ENCODE data around the gene ARHGEF4.

ARHGEF4 gene

DNA sequence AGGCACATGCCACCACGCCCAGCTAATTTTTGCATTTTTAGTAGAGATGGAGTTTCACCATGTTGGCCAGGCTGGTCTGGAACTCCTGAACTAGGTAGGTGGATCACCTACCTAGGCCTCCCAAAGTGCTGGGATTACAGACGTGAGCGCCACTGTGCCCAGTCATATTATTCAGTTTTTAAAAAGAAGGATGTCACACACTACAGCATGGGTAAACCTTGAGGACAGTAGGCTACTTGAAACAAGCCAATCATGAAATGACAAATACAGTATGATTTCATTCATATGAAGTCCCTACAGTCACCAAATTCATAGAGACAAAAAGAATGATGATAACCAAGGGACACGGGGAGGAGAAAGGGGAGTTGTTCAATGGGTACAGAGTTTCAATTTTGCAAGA, 31.1 kb upstream of the ARHGEF4 start:
- CTCF ChIA-PET = no interaction called here
- DNase-seq (ENCODE audit: extremely low spot score) = no peak
- TF ChIP-seq FOXM1 (IDR thresholded peaks at IDR 0.05; ENCODE audit: borderline replicate concordance) (no peak), NFRKB (IDR thresholded peaks at IDR 0.05) (no peak), FOXA1 (IDR thresholded peaks at IDR 0.05) (no peak), ELF4 (IDR thresholded peaks at IDR 0.05) (no peak), BHLHE40 (IDR thresholded peaks at IDR 0.05; ENCODE audit: borderline replicate concordance) (no peak), LEF1 (IDR thresholded peaks at IDR 0.05; ENCODE audit: borderline replicate concordance) (no peak), TARDBP (IDR thresholded peaks at IDR 0.05) (no peak), SUZ12 (IDR thresholded peaks at IDR 0.05) (no peak), SP1 (IDR thresholded peaks at IDR 0.05) (no peak), ZNF384 (IDR thresholded peaks at IDR 0.05) (no peak), HDGF (IDR thresholded peaks at IDR 0.05; ENCODE audit: borderline replicate concordance) (no peak), L3MBTL2 (conservative IDR thresholded peaks at IDR 0.05) (no peak), ARNT (IDR thresholded peaks at IDR 0.05) (no peak), CTBP1 (IDR thresholded peaks at IDR 0.05; ENCODE audit: borderline replicate concordance) (no peak), FOXK2 (IDR thresholded peaks at IDR 0.05) (no peak)
- TF ChIP-seq, protein P1, sequence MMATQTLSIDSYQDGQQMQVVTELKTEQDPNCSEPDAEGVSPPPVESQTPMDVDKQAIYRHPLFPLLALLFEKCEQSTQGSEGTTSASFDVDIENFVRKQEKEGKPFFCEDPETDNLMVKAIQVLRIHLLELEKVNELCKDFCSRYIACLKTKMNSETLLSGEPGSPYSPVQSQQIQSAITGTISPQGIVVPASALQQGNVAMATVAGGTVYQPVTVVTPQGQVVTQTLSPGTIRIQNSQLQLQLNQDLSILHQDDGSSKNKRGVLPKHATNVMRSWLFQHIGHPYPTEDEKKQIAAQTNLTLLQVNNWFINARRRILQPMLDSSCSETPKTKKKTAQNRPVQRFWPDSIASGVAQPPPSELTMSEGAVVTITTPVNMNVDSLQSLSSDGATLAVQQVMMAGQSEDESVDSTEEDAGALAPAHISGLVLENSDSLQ (IDR thresholded peaks at IDR 0.05) = no peak
- POLR2A ChIA-PET = no interaction called here

DNA sequence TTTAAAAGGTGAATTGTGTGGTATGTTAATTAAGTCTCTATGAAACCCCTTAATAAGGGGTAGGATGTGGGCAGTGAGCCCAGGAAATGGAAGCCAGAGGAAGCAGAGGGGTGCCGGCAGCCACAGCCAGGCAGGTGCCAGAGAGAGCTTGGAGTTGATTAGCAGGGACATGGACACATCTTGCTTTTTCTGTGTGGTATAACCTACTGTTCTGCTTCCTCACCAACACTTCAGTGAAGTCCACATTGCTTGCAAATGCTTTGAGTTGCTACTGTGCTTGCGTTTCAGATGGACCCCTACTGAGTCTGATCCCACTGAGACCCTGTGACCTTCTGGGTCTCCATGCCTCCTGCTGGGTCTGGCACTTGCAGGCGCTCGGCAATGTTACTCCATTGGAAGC, 30.3 kb upstream of the ARHGEF4 start:
- ChIA-PET CTCF (no interaction called here), POLR2A (no interaction called here)
- TF ChIP-seq LEF1 (IDR thresholded peaks at IDR 0.05; ENCODE audit: borderline replicate concordance) (no peak), TARDBP (IDR thresholded peaks at IDR 0.05) (no peak), L3MBTL2 (conservative IDR thresholded peaks at IDR 0.05) (no peak), FOXM1 (IDR thresholded peaks at IDR 0.05; ENCODE audit: borderline replicate concordance) (no peak), SUZ12 (IDR thresholded peaks at IDR 0.05) (no peak), FOXK2 (IDR thresholded peaks at IDR 0.05) (no peak), HDGF (IDR thresholded peaks at IDR 0.05; ENCODE audit: borderline replicate concordance) (no peak), ARNT (IDR thresholded peaks at IDR 0.05) (no peak), SP1 (IDR thresholded peaks at IDR 0.05) (no peak), ELF4 (IDR thresholded peaks at IDR 0.05) (no peak)
- no peak for DNase-seq (ENCODE audit: extremely low spot score)

DNA sequence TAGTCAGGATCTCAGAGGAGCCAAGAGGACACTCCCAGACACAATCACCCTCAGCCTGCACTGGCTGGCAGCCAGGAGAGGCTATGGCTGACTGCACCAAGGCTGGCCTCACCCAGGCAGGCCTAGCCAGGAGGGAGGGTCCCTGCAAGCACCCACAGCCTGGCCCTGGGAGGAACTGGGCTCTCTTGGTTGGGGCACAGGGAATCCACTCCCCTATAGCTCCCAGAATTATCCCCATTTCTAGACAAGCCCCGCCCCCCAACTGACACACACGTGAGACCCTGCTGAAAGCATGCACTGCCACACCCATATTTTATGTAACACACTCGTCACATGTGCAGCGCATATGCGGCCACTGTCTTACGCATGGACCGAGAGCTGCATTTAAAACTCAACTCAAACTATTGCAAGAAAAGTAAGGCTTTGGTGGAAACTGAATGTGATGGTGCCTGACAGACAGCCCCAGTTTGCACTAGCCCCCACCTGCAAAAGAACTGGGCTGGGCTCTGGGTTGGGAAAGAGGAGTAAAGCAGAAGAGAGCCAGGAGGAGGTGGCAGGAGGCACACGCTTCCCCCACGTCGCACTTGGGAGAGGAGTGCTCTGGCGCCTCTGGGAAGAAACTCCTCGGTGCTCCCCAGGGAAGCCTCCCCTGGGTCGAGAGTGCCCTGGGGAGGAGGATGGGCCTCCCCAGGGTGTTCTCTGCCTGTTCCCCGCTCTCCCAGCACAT, 28.9 kb upstream of the ARHGEF4 start:
- ChIA-PET CTCF (no interaction called here), POLR2A (no interaction called here)
- no peak for TF ChIP-seq SP1 (IDR thresholded peaks at IDR 0.05)
- no peak for TF ChIP-seq ELF4 (IDR thresholded peaks at IDR 0.05)
- TF ChIP-seq NFRKB (IDR thresholded peaks at IDR 0.05) = no peak
- TF ChIP-seq, protein P1 (IDR thresholded peaks at IDR 0.05) = no peak
- TF ChIP-seq SUZ12 (IDR thresholded peaks at IDR 0.05) = no peak
- TF ChIP-seq LEF1 (IDR thresholded peaks at IDR 0.05; ENCODE audit: borderline replicate concordance) = no peak
- TF ChIP-seq BHLHE40 (IDR thresholded peaks at IDR 0.05; ENCODE audit: borderline replicate concordance) = no peak
- no peak for TF ChIP-seq FOXA1 (IDR thresholded peaks at IDR 0.05)
- no peak for TF ChIP-seq TARDBP (IDR thresholded peaks at IDR 0.05)
- no peak for TF ChIP-seq HDGF (IDR thresholded peaks at IDR 0.05; ENCODE audit: borderline replicate concordance)
- DNase-seq (ENCODE audit: extremely low spot score) = no peak

DNA sequence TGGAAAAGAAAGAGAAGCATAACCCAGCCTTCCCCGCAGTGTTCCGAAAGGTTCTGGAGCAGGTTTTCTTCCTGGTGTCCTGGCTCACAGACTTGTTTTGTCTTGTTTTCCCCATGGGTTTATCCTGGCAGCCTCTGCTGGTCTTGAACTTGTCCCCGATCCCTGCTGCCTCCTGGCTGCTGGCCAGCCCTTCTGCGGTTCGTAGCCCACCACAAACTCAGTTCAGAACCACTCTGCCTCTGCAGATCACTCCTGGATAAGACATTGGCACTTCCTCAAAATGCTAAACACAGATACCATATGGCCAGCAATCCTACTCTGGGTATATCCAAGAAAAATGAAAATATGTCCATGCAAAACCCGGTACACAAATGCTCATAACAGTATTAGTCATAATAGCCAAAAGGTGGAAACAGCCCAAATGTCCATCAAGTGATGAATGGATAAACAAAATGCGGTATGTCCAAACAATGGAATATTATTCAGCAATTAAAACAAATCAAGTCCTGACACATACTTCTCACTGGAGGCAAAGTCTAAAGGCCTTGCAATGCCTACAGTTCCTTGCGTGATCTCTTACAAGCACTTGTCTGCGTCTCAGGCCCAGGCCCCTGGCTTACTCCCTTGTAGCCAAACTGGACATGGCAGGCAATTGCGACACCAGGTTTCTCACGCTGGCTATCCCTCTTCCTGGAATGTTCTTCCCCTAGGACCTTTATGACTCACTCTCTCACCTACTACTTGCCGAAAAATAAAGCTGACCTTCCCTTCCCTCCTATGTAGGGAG, 28.0 kb upstream of the ARHGEF4 start:
- TF ChIP-seq HDGF (IDR thresholded peaks at IDR 0.05; ENCODE audit: borderline replicate concordance) = no peak

DNA sequence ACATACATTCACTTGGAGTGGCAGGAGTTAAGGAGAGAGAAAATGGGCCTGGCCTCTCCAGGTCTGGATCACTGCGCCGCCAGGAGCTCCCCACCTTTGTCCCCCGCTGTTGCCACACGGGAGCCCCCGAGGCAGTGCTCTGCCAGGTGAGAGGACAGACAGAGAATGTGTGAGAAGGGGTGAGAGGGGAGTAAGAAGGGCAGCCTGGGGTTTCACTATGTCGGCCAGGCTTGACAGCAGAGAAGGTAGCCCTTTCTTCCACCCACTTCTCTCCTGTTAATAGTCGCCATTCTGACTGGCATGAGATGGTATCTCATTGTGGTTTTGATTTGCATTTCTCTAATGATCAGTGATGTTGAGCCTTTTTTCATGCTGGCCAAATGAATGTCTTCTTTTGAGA, 26.2 kb upstream of the ARHGEF4 start:
- ChIA-PET CTCF (no interaction called here), POLR2A (no interaction called here)
- no peak for TF ChIP-seq ARNT (IDR thresholded peaks at IDR 0.05)
- TF ChIP-seq CTBP1 (IDR thresholded peaks at IDR 0.05; ENCODE audit: borderline replicate concordance) = no peak
- TF ChIP-seq, protein P1 (IDR thresholded peaks at IDR 0.05) = no peak
- TF ChIP-seq FOXK2 (IDR thresholded peaks at IDR 0.05) = no peak
- TF ChIP-seq BHLHE40 (IDR thresholded peaks at IDR 0.05; ENCODE audit: borderline replicate concordance) = no peak
- TF ChIP-seq TARDBP (IDR thresholded peaks at IDR 0.05) = no peak
- TF ChIP-seq ELF4 (IDR thresholded peaks at IDR 0.05) = no peak
- no peak for TF ChIP-seq NFRKB (IDR thresholded peaks at IDR 0.05)
- TF ChIP-seq SP1 (IDR thresholded peaks at IDR 0.05) = no peak
- no peak for TF ChIP-seq ZNF384 (IDR thresholded peaks at IDR 0.05)
- TF ChIP-seq LEF1 (IDR thresholded peaks at IDR 0.05; ENCODE audit: borderline replicate concordance) = no peak
- no peak for TF ChIP-seq L3MBTL2 (conservative IDR thresholded peaks at IDR 0.05)
- TF ChIP-seq SUZ12 (IDR thresholded peaks at IDR 0.05) = no peak
- no peak for DNase-seq (ENCODE audit: extremely low spot score)

More for the DNA sequence above, 28.0 kb upstream of the ARHGEF4 start:
- ChIA-PET CTCF (no interaction called here), POLR2A (no interaction called here)
- DNase-seq (ENCODE audit: extremely low spot score) = no peak

DNA sequence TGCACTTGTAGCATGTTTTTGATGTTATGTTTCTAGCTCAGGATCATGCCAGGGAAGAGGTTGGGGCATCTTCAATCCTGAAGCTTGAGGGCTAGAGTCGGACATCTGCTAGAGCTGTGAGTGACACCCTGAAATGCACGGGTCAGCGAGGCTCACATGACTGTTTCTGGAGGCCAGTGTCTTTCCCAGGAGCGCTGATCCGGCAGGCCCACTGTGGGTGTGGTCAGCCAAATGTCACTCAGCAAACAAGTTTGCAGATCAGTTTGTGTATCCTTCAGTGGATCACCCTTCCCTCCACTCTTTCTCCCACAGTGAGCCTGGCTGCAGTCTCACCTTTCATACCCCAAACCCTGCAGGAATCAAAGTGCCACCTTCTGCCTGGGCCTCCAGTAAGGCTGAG, 23.0 kb upstream of the ARHGEF4 start:
- TF ChIP-seq SUZ12 (IDR thresholded peaks at IDR 0.05) = no peak
- no peak for TF ChIP-seq SP1 (IDR thresholded peaks at IDR 0.05)
- no peak for TF ChIP-seq L3MBTL2 (conservative IDR thresholded peaks at IDR 0.05)
- no peak for DNase-seq (ENCODE audit: extremely low spot score)
- ChIA-PET POLR2A (no interaction called here), CTCF (no interaction called here)

All from HEK293T (cell line).